GM19438 (cell line): Measurements from ENCODE around the gene TBC1D26.
"Not testable (repeated sequence)": the region's sequence is repeated elsewhere in the genome, so short reads cannot be mapped to it uniquely, and the experiment has no call there.

Source experiments
- ATAC-seq: cut with Tn5 transposase; IDR thresholded peaks from one replicate; pipeline ENCODE4 v1.9.1; 2021; ENCODE audit warnings: low read depth; ENCODE audit not compliant: unreplicated experiment

The TBC1D26 gene

GRCh38 chr17:15731900-15732299, at the start of gene TBC1D26:
Gene TBC1D26 (plus strand): TSS chr17:15732283. CDS start chr17:15735349, 3,066 bp downstream.
- ATAC-seq: not testable (repeated sequence)

- ATAC-seq: peak; percentile 51
These were observed 48.9 kb upstream of the TBC1D26 start for GRCh38 chr17:15683135-15683534.

- peak; percentile 67 for ATAC-seq
These were observed 48.1 kb upstream of the TBC1D26 start, which contains the start of gene TRIM16 for GRCh38 chr17:15683824-15684478. Gene TRIM16 (minus strand): TSS chr17:15684311. CDS start chr17:15651609, 32,702 bp downstream.

GRCh38 chr17:15687494-15687893, 44.6 kb upstream of the TBC1D26 start:
- not testable (repeated sequence) for ATAC-seq

DNA sequence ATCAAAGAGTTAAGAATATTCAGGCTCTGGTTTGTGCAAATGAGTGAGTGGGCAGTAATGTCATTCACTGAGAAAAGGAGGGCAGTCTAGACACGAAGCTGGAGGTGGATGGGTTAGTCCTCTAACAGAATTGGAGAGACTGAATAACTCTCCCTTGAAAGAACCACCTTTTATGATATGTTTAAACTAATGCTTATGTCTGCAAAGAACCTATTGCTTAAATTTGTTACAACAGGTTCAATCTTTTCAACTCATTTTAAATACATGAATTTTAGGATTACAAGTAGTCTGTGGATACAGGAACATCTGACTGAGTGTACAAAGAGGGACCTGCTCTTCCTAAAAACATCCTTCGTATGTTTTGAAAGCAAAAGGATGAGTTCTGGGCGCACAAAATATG, 33.1 kb upstream of the TBC1D26 start:
- not testable (repeated sequence) for ATAC-seq

GRCh38 chr17:15699413-15699924, 32.6 kb upstream of the TBC1D26 start, which contains the start of gene ZNF286A:
Gene ZNF286A (plus strand): TSS chr17:15699752. CDS start chr17:15700330, 578 bp downstream.
- peak; percentile 97 for ATAC-seq

- peak; percentile 13 for ATAC-seq
These were observed 32.1 kb upstream of the TBC1D26 start for GRCh38 chr17:15699937-15700336.

DNA sequence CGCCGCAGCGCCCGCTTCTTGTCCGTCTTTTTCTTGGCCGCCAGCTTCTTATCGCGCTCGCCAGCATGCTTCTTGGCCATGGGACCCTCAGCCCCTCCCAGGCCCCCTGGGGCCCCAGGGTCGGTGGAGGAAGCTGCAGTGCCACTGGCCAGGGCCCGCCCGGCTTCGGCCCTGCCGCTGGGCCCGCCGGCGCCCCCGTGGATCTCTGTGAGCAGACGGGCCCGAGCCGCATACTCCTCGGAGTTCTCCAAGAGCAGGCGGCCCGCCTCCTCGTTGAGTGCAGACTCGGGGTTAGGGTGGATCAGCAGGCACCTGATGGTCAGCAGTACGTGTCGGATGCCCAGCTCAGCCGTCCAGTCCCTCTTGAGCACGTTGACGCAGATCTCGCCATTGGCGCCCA, 27.8 kb upstream of the TBC1D26 start:
- not testable (repeated sequence) for ATAC-seq

DNA sequence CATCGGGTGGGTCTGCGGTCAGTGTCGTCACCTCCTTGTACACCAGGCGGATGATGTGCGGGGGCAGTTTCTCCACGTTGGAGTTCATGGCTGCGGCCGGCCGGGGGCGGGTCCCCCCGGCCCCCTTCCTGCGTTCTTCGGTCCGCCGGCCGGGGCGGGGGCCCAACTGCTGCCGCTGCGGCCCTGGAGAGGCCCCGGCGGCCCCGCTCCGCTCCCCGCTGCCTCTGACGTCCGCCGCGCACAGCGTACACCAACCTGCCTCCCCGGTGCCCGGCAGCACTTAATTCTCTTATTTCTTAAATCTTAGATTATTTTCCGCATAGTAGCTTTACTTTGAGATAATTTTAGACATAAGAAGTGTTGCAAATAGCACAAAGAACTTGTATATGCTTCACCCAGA, 27.3 kb upstream of the TBC1D26 start:
- ATAC-seq: not testable (repeated sequence)

GRCh38 chr17:15708879-15709278, 23.2 kb upstream of the TBC1D26 start:
- not testable (repeated sequence) for ATAC-seq

DNA sequence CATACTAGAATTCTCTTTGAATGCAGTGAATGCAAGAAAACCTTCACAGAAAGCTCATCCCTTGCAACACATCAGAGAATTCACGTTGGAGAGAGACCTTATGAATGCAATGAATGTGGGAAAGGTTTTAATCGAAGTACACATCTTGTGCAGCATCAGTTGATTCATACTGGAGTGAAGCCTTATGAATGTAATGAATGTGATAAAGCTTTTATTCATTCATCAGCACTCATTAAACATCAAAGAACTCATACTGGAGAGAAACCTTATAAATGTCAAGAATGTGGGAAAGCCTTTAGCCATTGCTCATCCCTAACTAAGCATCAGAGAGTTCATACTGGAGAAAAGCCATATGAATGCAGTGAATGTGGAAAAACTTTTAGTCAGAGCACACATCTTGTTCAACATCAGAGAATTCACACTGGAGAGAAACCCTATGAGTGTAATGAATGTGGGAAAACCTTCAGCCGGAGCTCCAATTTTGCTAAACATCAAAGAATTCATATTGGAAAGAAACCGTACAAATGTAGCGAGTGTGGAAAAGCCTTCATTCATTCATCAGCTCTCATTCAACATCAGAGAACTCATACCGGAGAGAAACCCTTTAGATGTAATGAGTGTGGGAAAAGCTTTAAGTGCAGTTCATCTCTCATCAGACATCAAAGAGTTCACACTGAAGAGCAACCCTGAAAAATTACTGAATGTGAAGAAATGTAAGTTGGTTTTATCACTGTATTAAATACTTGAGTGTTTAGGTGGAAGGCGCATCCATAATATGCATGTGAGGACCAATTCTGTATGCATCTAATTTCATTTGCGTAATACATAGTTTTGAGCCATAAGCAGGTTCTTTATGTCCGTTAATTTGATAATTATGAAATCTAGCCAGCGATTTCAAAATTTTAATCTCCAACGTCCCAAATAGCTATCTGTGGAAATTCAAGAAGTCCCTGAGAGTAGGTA, 15.2 kb upstream of the TBC1D26 start:
- ATAC-seq: not testable (repeated sequence)

- ATAC-seq: not testable (repeated sequence)
These were observed 1.5 kb upstream of the TBC1D26 start for GRCh38 chr17:15730535-15730934.

- not testable (repeated sequence) for ATAC-seq
These were observed 1.2 kb downstream of the TBC1D26 start for GRCh38 chr17:15733174-15733789.

DNA sequence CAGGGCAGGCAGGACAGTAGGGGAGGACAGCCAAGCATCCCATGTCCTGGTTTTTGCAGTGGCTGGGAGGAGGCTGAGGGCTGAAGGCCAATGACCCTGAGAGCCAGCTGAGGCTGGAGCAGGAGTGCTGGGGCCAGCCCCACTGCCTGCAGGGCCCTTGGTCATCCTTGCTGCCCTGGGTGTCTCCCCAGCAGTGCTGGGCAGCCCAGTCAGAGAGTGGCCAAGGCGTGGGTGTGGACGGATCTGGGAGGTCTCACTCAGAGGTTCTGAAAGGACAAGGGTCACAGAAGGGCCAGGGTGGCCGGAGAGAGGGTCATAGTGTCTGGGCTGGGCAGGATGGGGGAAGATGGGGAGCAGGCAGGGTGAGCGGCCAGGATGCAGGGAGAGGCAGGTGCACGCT, 4.5 kb downstream of the TBC1D26 start:
- ATAC-seq: not testable (repeated sequence)

DNA sequence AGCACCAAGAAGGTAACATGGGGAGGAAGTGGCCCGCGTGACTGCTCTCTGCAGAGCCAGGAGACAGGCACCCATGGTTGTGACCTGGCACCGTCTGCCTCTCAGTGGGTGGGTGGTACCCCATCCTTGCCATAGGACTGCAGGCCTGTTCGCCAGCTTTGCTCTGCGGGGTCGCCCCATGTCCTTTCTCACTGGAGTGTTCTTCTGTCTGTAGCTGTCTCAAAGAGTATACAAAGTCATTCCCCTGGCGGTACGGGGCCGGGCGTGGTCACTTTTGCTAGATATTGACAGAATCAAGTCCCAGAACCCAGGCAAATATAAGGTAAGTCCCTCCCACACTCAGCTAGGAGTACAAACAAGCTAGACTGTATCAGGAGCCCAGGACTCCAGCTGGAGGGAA, 6.0 kb downstream of the TBC1D26 start:
- no peak for ATAC-seq

DNA sequence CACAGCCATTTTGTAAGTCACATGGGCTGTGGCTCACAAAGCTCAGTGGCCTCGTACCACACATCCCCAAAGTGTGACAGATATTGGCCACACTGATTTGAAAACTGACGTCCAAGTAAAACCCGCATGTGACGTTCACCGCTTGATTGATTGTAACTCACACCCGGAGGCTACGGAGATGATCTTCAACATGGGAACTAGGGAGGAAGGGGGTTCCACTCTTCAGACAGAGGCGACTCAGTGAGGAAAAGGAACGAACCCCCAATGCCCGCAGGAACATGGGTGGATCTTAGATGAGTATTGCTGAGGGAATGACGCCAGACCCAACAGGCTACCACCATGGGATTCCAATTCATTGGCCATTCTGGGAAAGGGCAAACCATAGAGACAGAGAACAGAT, 7.2 kb downstream of the TBC1D26 start:
- not testable (repeated sequence) for ATAC-seq

GRCh38 chr17:15740041-15740440, 8.0 kb downstream of the TBC1D26 start:
- ATAC-seq: not testable (repeated sequence)

GRCh38 chr17:15740570-15741120, 8.6 kb downstream of the TBC1D26 start:
- no peak for ATAC-seq

GRCh38 chr17:15741624-15742023, 9.5 kb downstream of the TBC1D26 start:
- no peak for ATAC-seq
